Ishikawa (cell line): ENCODE data around the gene LCE1F.

Experiments
- CREB1 ChIP-seq: IDR thresholded peaks from 2 replicates; pipeline ENCODE4 v1.6.1; 2012; ENCODE audit warnings: low read depth
- EGR1 ChIP-seq: IDR thresholded peaks from 2 replicates; pipeline ENCODE4 v1.6.1; 2012
- FOXM1 ChIP-seq: IDR thresholded peaks from 2 replicates; pipeline ENCODE4 v1.6.1; 2012; ENCODE audit warnings: low read depth, borderline replicate concordance
- RAD21 ChIP-seq: IDR thresholded peaks from 2 replicates; pipeline ENCODE4 v1.6.1; 2012; ENCODE audit warnings: low read depth
- TAF1 ChIP-seq: IDR thresholded peaks from 2 replicates; pipeline ENCODE4 v1.6.1; 2012; ENCODE audit warnings: low read depth, mild to moderate bottlenecking
- ZBTB7A ChIP-seq: IDR thresholded peaks from 2 replicates; pipeline ENCODE4 v1.6.1; 2012; ENCODE audit warnings: low read depth
- TF ChIP-seq, protein P1 (sequence below): IDR thresholded peaks from 2 replicates; pipeline ENCODE4 v1.6.1; 2012; ENCODE audit warnings: low read depth, mild to moderate bottlenecking
- TF ChIP-seq, protein P2 (sequence below): IDR thresholded peaks from 2 replicates; pipeline ENCODE4 v1.6.1; 2012

DNA sequence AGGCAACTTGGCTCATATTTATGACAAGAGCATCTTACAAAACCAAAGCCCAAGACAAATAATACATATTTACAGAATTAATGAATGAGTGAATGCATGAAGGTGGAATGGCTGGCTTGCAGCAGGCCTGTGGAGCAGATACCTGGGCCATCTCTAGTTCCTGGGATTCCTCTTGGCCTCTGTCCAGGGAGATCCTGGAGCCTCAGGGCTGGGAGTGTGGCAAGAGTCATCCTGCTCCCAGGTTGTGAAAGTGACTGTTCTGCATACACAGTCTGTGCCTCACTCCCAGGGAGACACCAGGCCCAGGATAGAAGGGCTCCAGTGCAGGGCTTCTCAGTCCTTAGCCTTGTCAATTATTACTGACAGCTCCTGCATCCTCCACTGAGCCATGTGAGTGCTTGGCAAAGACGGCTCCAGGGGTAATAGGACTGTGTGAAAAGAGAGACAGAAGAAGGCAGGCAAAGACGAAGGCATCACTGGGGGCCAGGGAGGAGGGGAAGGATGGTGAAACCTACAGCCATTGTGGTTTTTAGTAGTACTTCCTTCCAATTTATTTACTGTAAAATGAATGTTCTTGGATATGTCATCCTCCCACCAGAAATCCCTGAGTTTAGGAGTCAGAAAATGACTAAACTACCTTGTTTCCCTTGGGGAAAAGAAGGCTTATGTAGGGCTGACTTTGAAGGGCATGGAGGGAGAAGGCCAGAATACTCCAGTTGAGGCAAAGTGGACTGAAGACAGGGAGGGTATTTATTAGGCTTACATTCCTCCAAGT is 31.4 kb upstream of the LCE1F start:
- TF ChIP-seq RAD21 (no peak), FOXM1 (no peak), TAF1 (no peak), CREB1 (no peak), EGR1 (no peak), ZBTB7A (no peak)
- TF ChIP-seq, protein P1, sequence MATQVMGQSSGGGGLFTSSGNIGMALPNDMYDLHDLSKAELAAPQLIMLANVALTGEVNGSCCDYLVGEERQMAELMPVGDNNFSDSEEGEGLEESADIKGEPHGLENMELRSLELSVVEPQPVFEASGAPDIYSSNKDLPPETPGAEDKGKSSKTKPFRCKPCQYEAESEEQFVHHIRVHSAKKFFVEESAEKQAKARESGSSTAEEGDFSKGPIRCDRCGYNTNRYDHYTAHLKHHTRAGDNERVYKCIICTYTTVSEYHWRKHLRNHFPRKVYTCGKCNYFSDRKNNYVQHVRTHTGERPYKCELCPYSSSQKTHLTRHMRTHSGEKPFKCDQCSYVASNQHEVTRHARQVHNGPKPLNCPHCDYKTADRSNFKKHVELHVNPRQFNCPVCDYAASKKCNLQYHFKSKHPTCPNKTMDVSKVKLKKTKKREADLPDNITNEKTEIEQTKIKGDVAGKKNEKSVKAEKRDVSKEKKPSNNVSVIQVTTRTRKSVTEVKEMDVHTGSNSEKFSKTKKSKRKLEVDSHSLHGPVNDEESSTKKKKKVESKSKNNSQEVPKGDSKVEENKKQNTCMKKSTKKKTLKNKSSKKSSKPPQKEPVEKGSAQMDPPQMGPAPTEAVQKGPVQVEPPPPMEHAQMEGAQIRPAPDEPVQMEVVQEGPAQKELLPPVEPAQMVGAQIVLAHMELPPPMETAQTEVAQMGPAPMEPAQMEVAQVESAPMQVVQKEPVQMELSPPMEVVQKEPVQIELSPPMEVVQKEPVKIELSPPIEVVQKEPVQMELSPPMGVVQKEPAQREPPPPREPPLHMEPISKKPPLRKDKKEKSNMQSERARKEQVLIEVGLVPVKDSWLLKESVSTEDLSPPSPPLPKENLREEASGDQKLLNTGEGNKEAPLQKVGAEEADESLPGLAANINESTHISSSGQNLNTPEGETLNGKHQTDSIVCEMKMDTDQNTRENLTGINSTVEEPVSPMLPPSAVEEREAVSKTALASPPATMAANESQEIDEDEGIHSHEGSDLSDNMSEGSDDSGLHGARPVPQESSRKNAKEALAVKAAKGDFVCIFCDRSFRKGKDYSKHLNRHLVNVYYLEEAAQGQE, result no peak
- TF ChIP-seq, protein P2, sequence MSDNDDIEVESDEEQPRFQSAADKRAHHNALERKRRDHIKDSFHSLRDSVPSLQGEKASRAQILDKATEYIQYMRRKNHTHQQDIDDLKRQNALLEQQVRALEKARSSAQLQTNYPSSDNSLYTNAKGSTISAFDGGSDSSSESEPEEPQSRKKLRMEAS, result no peak
